HepG2 (cell line): Measurements from ENCODE around the gene AADACL4. TPM values are rescaled to one million over a fixed set of nuclear protein-coding genes. Genes with fewer than 3 reads are reported as not detected.
A peak's percentile ranks its signal among the peaks of the same experiment; 100 is the strongest.

ENCODE experiments used
- ATRX ChIP-seq: sonication (generic); formaldehyde crosslinking; IDR thresholded peaks from 2 replicates; pipeline ENCODE4 v1.4.0; 2020; ENCODE audit warnings: missing genetic modification reagents, borderline replicate concordance
- DBP ChIP-seq: sonication (generic); formaldehyde crosslinking; IDR thresholded peaks from 2 replicates; pipeline ENCODE4 v1.4.0; 2020; ENCODE audit warnings: missing genetic modification reagents; ENCODE audit errors: not compliant biosample characterization
- EHMT2 ChIP-seq: fragments of 200-600 bp; sonication (generic); IDR thresholded peaks from 2 replicates; pipeline ENCODE4 v1.7.0; 2017; ENCODE audit warnings: antibody characterized with exemption, low read depth, low read length, borderline replicate concordance
- ISL2 ChIP-seq: sonication (generic); formaldehyde crosslinking; IDR thresholded peaks from 2 replicates; pipeline ENCODE4 v1.5.0; 2020; ENCODE audit warnings: missing genetic modification reagents
- KDM1A ChIP-seq: IDR thresholded peaks from 2 replicates; pipeline ENCODE4 v1.6.1; 2016; ENCODE audit warnings: missing compliant biosample characterization
- MATR3 ChIP-seq: sonication (generic); formaldehyde crosslinking; IDR thresholded peaks from 2 replicates; pipeline ENCODE4 v1.4.0; 2020; ENCODE audit warnings: missing genetic modification reagents
- NR2F1 ChIP-seq, 2 experiments: fragments of 450-650 bp in 1 of 2; formaldehyde crosslinking in 1 of 2; IDR thresholded peaks; 2 replicates each; pipeline versions ENCODE4 v1.5.0 to v1.6.1; 2016 to 2020; ENCODE audit warnings: mild to moderate bottlenecking in 1 of 2, missing compliant biosample characterization in 1 of 2, missing genetic modification reagents in 1 of 2, moderate library complexity in 1 of 2
- PLRG1 ChIP-seq: fragments of 450-650 bp; conservative IDR thresholded peaks from 2 replicates; pipeline ENCODE4 v1.6.1; 2016
- POLR2AphosphoS2 ChIP-seq: IDR thresholded peaks from 2 replicates; pipeline ENCODE4 v1.6.1; 2011; ENCODE audit warnings: low read depth, low read length, improper control_type of control experiment
- PPARG ChIP-seq: conservative IDR thresholded peaks from 2 replicates; pipeline ENCODE4 v1.6.1; 2016; ENCODE audit warnings: missing biosample characterization, missing genetic modification reagents
- RAD51 ChIP-seq: fragments of 450-650 bp; IDR thresholded peaks from 2 replicates; pipeline ENCODE4 v1.6.1; 2016; ENCODE audit warnings: borderline replicate concordance
- SALL1 ChIP-seq: sonication (generic); formaldehyde crosslinking; IDR thresholded peaks from 2 replicates; pipeline ENCODE4 v1.8.0; 2022; ENCODE audit warnings: mild to moderate bottlenecking, missing genetic modification reagents
- SOX5 ChIP-seq: IDR thresholded peaks from 2 replicates; pipeline ENCODE4 v1.6.1; 2016; ENCODE audit warnings: borderline replicate concordance
- TBX2 ChIP-seq: sonication (generic); formaldehyde crosslinking; IDR thresholded peaks from 2 replicates; pipeline ENCODE4 v1.5.0; 2020; ENCODE audit warnings: missing genetic modification reagents, mild to moderate bottlenecking, borderline replicate concordance
- TRIM22 ChIP-seq: fragments of 450-650 bp; IDR thresholded peaks from 2 replicates; pipeline ENCODE4 v1.6.1; 2017
- ZBTB10 ChIP-seq: sonication (generic); formaldehyde crosslinking; IDR thresholded peaks from 2 replicates; pipeline ENCODE4 v1.4.0; 2020; ENCODE audit warnings: missing genetic modification reagents, borderline replicate concordance
- ZKSCAN1 ChIP-seq: fragments of 150-350 bp; IDR thresholded peaks from 2 replicates; pipeline ENCODE4 v1.6.1; 2014; ENCODE audit warnings: low read length
- ZNF367 ChIP-seq: sonication (generic); formaldehyde crosslinking; IDR thresholded peaks from 2 replicates; pipeline ENCODE4 v1.4.0; 2020; ENCODE audit warnings: missing genetic modification reagents, borderline replicate concordance
- ZNF569 ChIP-seq: sonication (generic); formaldehyde crosslinking; IDR thresholded peaks from 2 replicates; pipeline ENCODE4 v1.5.0; 2020; ENCODE audit warnings: mild to moderate bottlenecking, missing genetic modification reagents, moderate library complexity, borderline replicate concordance
- polyA plus RNA-seq, 8 experiments: library from polyadenylated mRNA; depleted of rRNA in 3 of 8; stranded (reverse) in 7 of 8; unstranded in 1 of 8; fragments of >200 nt; fragmentation: Illumina TruSeq in 4 of 8; extraction: Trizol in 4 of 8; gene quantifications; 2 replicates each; pipeline versions ENCODE4 v1.2.1 to v1.2.3, GENCODE V29; 2011 to 2016; ENCODE audit warnings: low read depth in 4 of 8, missing spikeins in 1 of 8, mixed read lengths in 1 of 8; ENCODE audit not compliant: insufficient read depth in 1 of 8
- total RNA-seq, 5 experiments: library from RNA; depleted of rRNA; stranded (reverse); fragments of >200 nt; fragmentation: Illumina TruSeq; extraction: Trizol; gene quantifications; 2 replicates each; pipeline ENCODE4 v1.2.3, GENCODE V29; 2016; ENCODE audit warnings: low read depth in 1 of 5
- TF ChIP-seq, protein P1 (sequence below): sonication (generic); formaldehyde crosslinking; IDR thresholded peaks from 2 replicates; pipeline ENCODE4 v1.5.1; 2020; ENCODE audit warnings: mild to moderate bottlenecking, missing genetic modification reagents
- TF ChIP-seq, protein P2 (sequence below): sonication (generic); formaldehyde crosslinking; conservative IDR thresholded peaks from 2 replicates; pipeline ENCODE4 v1.5.0; 2020; ENCODE audit warnings: missing genetic modification reagents

The AADACL4 gene
- total and polyA plus RNA-seq, 2 of the 13 experiments (the other 11 are each of a cell fraction or from before 2014, with no cell fraction given), result not detected

DNA sequence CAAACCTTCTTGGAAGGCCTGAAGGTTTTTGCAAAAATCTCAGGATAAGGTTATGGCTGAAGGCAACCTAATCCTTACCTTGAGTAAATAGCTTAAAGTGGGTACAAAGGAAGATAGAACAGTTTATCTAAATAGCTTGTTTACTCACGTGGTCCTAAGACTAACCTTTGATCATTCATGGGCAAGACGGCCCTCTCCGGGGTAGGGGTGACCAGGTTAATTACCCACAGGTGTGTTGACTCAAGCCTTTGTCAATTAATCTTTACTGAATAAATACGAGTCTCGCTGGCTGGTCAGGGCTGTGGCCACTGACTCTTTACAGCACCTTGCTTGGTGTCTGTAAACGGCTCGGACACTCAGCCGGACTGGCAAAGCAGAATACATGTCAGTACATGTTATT is 10.8 kb downstream of the AADACL4 start (continued):
- TF ChIP-seq ZNF569 (CRISPR knock-in tag) (no peak), PLRG1 (no peak), PPARG (CRISPR knock-in tag) (0 out of 2 replicates have a peak, but pooled peaks have one; percentile 33), EHMT2 (no peak), TRIM22 (no peak), ISL2 (peak; percentile 86), DBP (CRISPR knock-in tag) (no peak), SALL1 (CRISPR knock-in tag) (no peak), KDM1A (CRISPR knock-in tag) (no peak; the same call in 1 of the 2 replicates), ATRX (CRISPR knock-in tag) (no peak), ZNF367 (CRISPR knock-in tag) (no peak), TBX2 (CRISPR knock-in tag) (peak; percentile 53; the same call in 1 of the 2 replicates), POLR2AphosphoS2 (no peak), ZBTB10 (CRISPR knock-in tag) (no peak), ZKSCAN1 (no peak), NR2F1 (CRISPR knock-in tag; IDR thresholded peaks at IDR 0.05) (peak; percentile 51 to 61; a peak in 2 of 4 replicates), RAD51 (no peak), SOX5 (CRISPR knock-in tag) (peak; percentile 65), MATR3 (CRISPR knock-in tag) (no peak)
- TF ChIP-seq, protein P1, sequence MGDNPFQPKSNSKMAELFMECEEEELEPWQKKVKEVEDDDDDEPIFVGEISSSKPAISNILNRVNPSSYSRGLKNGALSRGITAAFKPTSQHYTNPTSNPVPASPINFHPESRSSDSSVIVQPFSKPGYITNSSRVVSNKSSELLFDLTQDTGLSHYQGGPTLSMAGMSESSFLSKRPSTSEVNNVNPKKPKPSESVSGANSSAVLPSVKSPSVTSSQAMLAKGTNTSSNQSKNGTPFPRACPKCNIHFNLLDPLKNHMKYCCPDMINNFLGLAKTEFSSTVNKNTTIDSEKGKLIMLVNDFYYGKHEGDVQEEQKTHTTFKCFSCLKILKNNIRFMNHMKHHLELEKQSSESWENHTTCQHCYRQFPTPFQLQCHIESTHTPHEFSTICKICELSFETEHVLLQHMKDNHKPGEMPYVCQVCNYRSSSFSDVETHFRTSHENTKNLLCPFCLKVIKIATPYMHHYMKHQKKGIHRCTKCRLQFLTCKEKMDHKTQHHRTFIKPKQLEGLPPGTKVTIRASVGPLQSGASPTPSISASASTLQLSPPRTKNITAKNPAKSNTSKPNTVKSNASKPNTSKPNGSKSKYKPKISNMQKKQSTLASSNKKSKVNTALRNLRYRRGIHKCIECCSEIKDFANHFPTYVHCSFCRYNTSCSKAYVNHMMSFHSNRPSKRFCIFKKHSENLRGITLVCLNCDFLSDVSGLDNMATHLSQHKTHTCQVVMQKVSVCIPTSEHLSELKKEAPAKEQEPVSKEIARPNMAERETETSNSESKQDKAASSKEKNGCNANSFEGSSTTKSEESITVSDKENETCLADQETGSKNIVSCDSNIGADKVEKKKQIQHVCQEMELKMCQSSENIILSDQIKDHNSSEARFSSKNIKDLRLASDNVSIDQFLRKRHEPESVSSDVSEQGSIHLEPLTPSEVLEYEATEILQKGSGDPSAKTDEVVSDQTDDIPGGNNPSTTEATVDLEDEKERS, result no peak
- TF ChIP-seq, protein P2, sequence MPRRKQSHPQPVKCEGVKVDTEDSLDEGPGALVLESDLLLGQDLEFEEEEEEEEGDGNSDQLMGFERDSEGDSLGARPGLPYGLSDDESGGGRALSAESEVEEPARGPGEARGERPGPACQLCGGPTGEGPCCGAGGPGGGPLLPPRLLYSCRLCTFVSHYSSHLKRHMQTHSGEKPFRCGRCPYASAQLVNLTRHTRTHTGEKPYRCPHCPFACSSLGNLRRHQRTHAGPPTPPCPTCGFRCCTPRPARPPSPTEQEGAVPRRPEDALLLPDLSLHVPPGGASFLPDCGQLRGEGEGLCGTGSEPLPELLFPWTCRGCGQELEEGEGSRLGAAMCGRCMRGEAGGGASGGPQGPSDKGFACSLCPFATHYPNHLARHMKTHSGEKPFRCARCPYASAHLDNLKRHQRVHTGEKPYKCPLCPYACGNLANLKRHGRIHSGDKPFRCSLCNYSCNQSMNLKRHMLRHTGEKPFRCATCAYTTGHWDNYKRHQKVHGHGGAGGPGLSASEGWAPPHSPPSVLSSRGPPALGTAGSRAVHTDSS, result no peak
